C4-2B (cell line): Measurements from ENCODE around the gene ZNF732.

Experiments used
- H3K27ac ChIP-seq: fragments of 450-650 bp; 2 replicates; pipeline ENCODE4 v1.5.1; 2017
- CTCF ChIP-seq: fragments of 450-650 bp; conservative IDR thresholded peaks from 2 replicates; pipeline ENCODE4 v1.5.1; 2017; ENCODE audit warnings: mild to moderate bottlenecking
- ZFX ChIP-seq: fragments of 450-650 bp; IDR thresholded peaks from 2 replicates; pipeline ENCODE4 v1.6.1; 2017

ZNF732 gene

GRCh38 chr4:304969-305680 is at the start of gene ZNF732:
ZNF732 (minus strand) TSS chr4:305474; CDS start chr4:305310, 164 bp downstream.
- TF ChIP-seq CTCF = no peak
- TF ChIP-seq ZFX = no peak
- H3K27ac ChIP-seq = no peak within 1 kb of the TSS

- TF ChIP-seq ZFX (no peak), CTCF (no peak; the same call in 1 of the 2 replicates)
Observed at GRCh38 chr4:340011-340410, 34.7 kb upstream of the ZNF732 start.

GRCh38 chr4:338759-339097 is 33.5 kb upstream of the ZNF732 start:
- no peak overlapping the region for H3K27ac ChIP-seq
- TF ChIP-seq CTCF (no peak), ZFX (no peak)

More at GRCh38 chr4:340011-340410, 34.7 kb upstream of the ZNF732 start:
- H3K27ac ChIP-seq = no peak overlapping the region

GRCh38 chr4:337932-338758 is 32.9 kb upstream of the ZNF732 start:
- peak overlapping the region; percentile 84 for H3K27ac ChIP-seq
- no peak for TF ChIP-seq CTCF
- TF ChIP-seq ZFX = 0 out of 2 replicates have a peak, but pooled peaks have one; percentile 9

GRCh38 chr4:337143-337931 is 32.1 kb upstream of the ZNF732 start, which contains the start of gene ZNF141:
ZNF141 (plus strand) TSS chr4:337814; CDS start chr4:337984, 170 bp downstream.
- peak within 1 kb of the TSS; percentile 84 for H3K27ac ChIP-seq

GRCh38 chr4:336893-337142 is 31.5 kb upstream of the ZNF732 start:
- TF ChIP-seq ZFX = no peak
- TF ChIP-seq CTCF = no peak
- peak overlapping the region; percentile 84 for H3K27ac ChIP-seq

More at GRCh38 chr4:337143-337931, 32.1 kb upstream of the ZNF732 start, which contains the start of gene ZNF141:
- TF ChIP-seq CTCF (no peak), ZFX (no peak)
